ENCODE measurements around the gene MEI4.

MEI4 gene

GRCh38 chr6:77656999-77657764 lies 4.3 kb downstream of the MEI4 start:
- no peak overlapping the region for H2BK15ac ChIP-seq (replicated peaks; ENCODE audit: low read depth)
- no peaks in the 10 kb centered on the region for H3K79me2 ChIP-seq (ENCODE audit: control insufficient read depth, insufficient read depth, low read length)
- H3K4me3 ChIP-seq (ENCODE audit: low read length) = no peak overlapping the region
- no peak overlapping the region for H3K56ac ChIP-seq (ENCODE audit: low read length)
- no peak overlapping the region for H3K23ac ChIP-seq (ENCODE audit: low read length)
- H3K27ac ChIP-seq (ENCODE audit: low read depth, low read length) = no peak overlapping the region
- no peaks in the 10 kb centered on the region for H3K4me1 ChIP-seq (ENCODE audit: control insufficient read depth, low read depth, low read length)
- H3K27me3 ChIP-seq (ENCODE audit: insufficient read depth, low read length, poor library complexity) = no peaks in the 10 kb centered on the region
- DNase-seq = no peak
- H2BK120ac ChIP-seq (ENCODE audit: low read depth, low read length) = no peak overlapping the region
- H3K4ac ChIP-seq (ENCODE audit: low read depth, low read length) = no peak overlapping the region
- H2AK5ac ChIP-seq (ENCODE audit: low read length) = no peak overlapping the region
- no peak overlapping the region for H3K4me2 ChIP-seq (ENCODE audit: low read length)
- H3K9ac ChIP-seq (ENCODE audit: low read length) = no peak overlapping the region
- WGBS (ENCODE audit: extremely low coverage, insufficient coverage, low lambda C conversion rate) = no CpG with 5 or more reads among the region's 1 CpG
- H3K36me3 ChIP-seq (ENCODE audit: control insufficient read depth, insufficient read depth, low read length) = no peaks in the 10 kb centered on the region
- no peak overlapping the region for H4K5ac ChIP-seq (ENCODE audit: low read length)
- no peak overlapping the region for H3K18ac ChIP-seq (ENCODE audit: low read length)
- H3K79me1 ChIP-seq (ENCODE audit: low read length) = no peaks in the 10 kb centered on the region
- H4K8ac ChIP-seq (ENCODE audit: low read depth, low read length) = no peak overlapping the region
- H2BK5ac ChIP-seq (ENCODE audit: low read length) = no peak overlapping the region

- no peak overlapping the region for H4K5ac ChIP-seq (ENCODE audit: low read length)
- no peak overlapping the region for H3K4me2 ChIP-seq (ENCODE audit: low read length)
- no peak overlapping the region for H2BK120ac ChIP-seq (ENCODE audit: low read depth, low read length)
- H3K18ac ChIP-seq (ENCODE audit: low read length) = no peak overlapping the region
- no peaks in the 10 kb centered on the region for H3K79me1 ChIP-seq (ENCODE audit: low read length)
- no peak overlapping the region for H3K27ac ChIP-seq (ENCODE audit: low read depth, low read length)
- H4K8ac ChIP-seq (ENCODE audit: low read depth, low read length) = no peak overlapping the region
- WGBS (ENCODE audit: extremely low coverage, insufficient coverage, low lambda C conversion rate) = no CpG with 5 or more reads among the region's 4 CpGs
- DNase-seq = no peak
- no peaks in the 10 kb centered on the region for H3K36me3 ChIP-seq (ENCODE audit: control insufficient read depth, insufficient read depth, low read length)
- H2BK5ac ChIP-seq (ENCODE audit: low read length) = no peak overlapping the region
- no peak overlapping the region for H3K4ac ChIP-seq (ENCODE audit: low read depth, low read length)
- H3K4me1 ChIP-seq (ENCODE audit: control insufficient read depth, low read depth, low read length) = no peaks in the 10 kb centered on the region
- H3K56ac ChIP-seq (ENCODE audit: low read length) = no peak overlapping the region
- no peak overlapping the region for H3K23ac ChIP-seq (ENCODE audit: low read length)
- H2AK5ac ChIP-seq (ENCODE audit: low read length) = no peak overlapping the region
- no peaks in the 10 kb centered on the region for H3K79me2 ChIP-seq (ENCODE audit: control insufficient read depth, insufficient read depth, low read length)
- no peaks in the 10 kb centered on the region for H3K27me3 ChIP-seq (ENCODE audit: insufficient read depth, low read length, poor library complexity)
- H2BK15ac ChIP-seq (replicated peaks; ENCODE audit: low read depth) = no peak overlapping the region
- H3K4me3 ChIP-seq (ENCODE audit: low read length) = no peak overlapping the region
- H3K9ac ChIP-seq (ENCODE audit: low read length) = no peak overlapping the region
Measured at GRCh38 chr6:77666340-77666739, 13.5 kb downstream of the MEI4 start.

GRCh38 chr6:77666846-77667245 lies 14.0 kb downstream of the MEI4 start:
- Histone ChIP-seq H3K4ac (ENCODE audit: low read depth, low read length) (no peak overlapping the region), H3K18ac (ENCODE audit: low read length) (no peak overlapping the region), H3K4me3 (ENCODE audit: low read length) (no peak overlapping the region), H3K36me3 (ENCODE audit: control insufficient read depth, insufficient read depth, low read length) (no peaks in the 10 kb centered on the region), H3K4me2 (ENCODE audit: low read length) (no peak overlapping the region), H4K8ac (ENCODE audit: low read depth, low read length) (no peak overlapping the region), H3K4me1 (ENCODE audit: control insufficient read depth, low read depth, low read length) (no peaks in the 10 kb centered on the region), H2AK5ac (ENCODE audit: low read length) (no peak overlapping the region), H2BK120ac (ENCODE audit: low read depth, low read length) (no peak overlapping the region), H3K27ac (ENCODE audit: low read depth, low read length) (no peak overlapping the region), H3K9ac (ENCODE audit: low read length) (no peak overlapping the region), H4K5ac (ENCODE audit: low read length) (no peak overlapping the region), H3K27me3 (ENCODE audit: insufficient read depth, low read length, poor library complexity) (no peaks in the 10 kb centered on the region), H2BK15ac (replicated peaks; ENCODE audit: low read depth) (no peak overlapping the region), H3K56ac (ENCODE audit: low read length) (no peak overlapping the region), H3K23ac (ENCODE audit: low read length) (no peak overlapping the region), H3K79me2 (ENCODE audit: control insufficient read depth, insufficient read depth, low read length) (no peaks in the 10 kb centered on the region), H2BK5ac (ENCODE audit: low read length) (no peak overlapping the region), H3K79me1 (ENCODE audit: low read length) (no peaks in the 10 kb centered on the region)
- no peak for DNase-seq
- WGBS (ENCODE audit: extremely low coverage, insufficient coverage, low lambda C conversion rate) = no CpG with 5 or more reads among the region's 4 CpGs

- no peaks in the 10 kb centered on the region for H3K27me3 ChIP-seq (ENCODE audit: insufficient read depth, low read length, poor library complexity)
- no CpG with 5 or more reads among the region's 2 CpGs for WGBS (ENCODE audit: extremely low coverage, insufficient coverage, low lambda C conversion rate)
- DNase-seq = no peak
- no peak overlapping the region for H3K4ac ChIP-seq (ENCODE audit: low read depth, low read length)
- no peaks in the 10 kb centered on the region for H3K79me2 ChIP-seq (ENCODE audit: control insufficient read depth, insufficient read depth, low read length)
- no peak overlapping the region for H4K5ac ChIP-seq (ENCODE audit: low read length)
- no peak overlapping the region for H3K27ac ChIP-seq (ENCODE audit: low read depth, low read length)
- no peaks in the 10 kb centered on the region for H3K79me1 ChIP-seq (ENCODE audit: low read length)
- H3K4me2 ChIP-seq (ENCODE audit: low read length) = no peak overlapping the region
- H2AK5ac ChIP-seq (ENCODE audit: low read length) = no peak overlapping the region
- no peak overlapping the region for H3K4me3 ChIP-seq (ENCODE audit: low read length)
- no peak overlapping the region for H3K18ac ChIP-seq (ENCODE audit: low read length)
- no peak overlapping the region for H2BK120ac ChIP-seq (ENCODE audit: low read depth, low read length)
- no peaks in the 10 kb centered on the region for H3K4me1 ChIP-seq (ENCODE audit: control insufficient read depth, low read depth, low read length)
- no peak overlapping the region for H3K56ac ChIP-seq (ENCODE audit: low read length)
- no peak overlapping the region for H2BK15ac ChIP-seq (replicated peaks; ENCODE audit: low read depth)
- H2BK5ac ChIP-seq (ENCODE audit: low read length) = no peak overlapping the region
- H3K23ac ChIP-seq (ENCODE audit: low read length) = no peak overlapping the region
- H3K9ac ChIP-seq (ENCODE audit: low read length) = no peak overlapping the region
- H4K8ac ChIP-seq (ENCODE audit: low read depth, low read length) = no peak overlapping the region
- H3K36me3 ChIP-seq (ENCODE audit: control insufficient read depth, insufficient read depth, low read length) = no peaks in the 10 kb centered on the region
Measured at GRCh38 chr6:77669913-77670312, 17.1 kb downstream of the MEI4 start.

- Histone ChIP-seq H4K5ac (ENCODE audit: low read length) (no peak overlapping the region), H2BK120ac (ENCODE audit: low read depth, low read length) (no peak overlapping the region), H3K9ac (ENCODE audit: low read length) (no peak overlapping the region), H3K79me1 (ENCODE audit: low read length) (no peaks in the 10 kb centered on the region), H3K27me3 (ENCODE audit: insufficient read depth, low read length, poor library complexity) (no peaks in the 10 kb centered on the region), H3K4ac (ENCODE audit: low read depth, low read length) (no peak overlapping the region), H2BK15ac (replicated peaks; ENCODE audit: low read depth) (no peak overlapping the region), H4K8ac (ENCODE audit: low read depth, low read length) (no peak overlapping the region), H3K36me3 (ENCODE audit: control insufficient read depth, insufficient read depth, low read length) (no peaks in the 10 kb centered on the region), H2BK5ac (ENCODE audit: low read length) (no peak overlapping the region), H3K23ac (ENCODE audit: low read length) (no peak overlapping the region), H3K79me2 (ENCODE audit: control insufficient read depth, insufficient read depth, low read length) (no peaks in the 10 kb centered on the region), H3K56ac (ENCODE audit: low read length) (no peak overlapping the region), H3K27ac (ENCODE audit: low read depth, low read length) (no peak overlapping the region), H3K4me3 (ENCODE audit: low read length) (no peak overlapping the region), H2AK5ac (ENCODE audit: low read length) (no peak overlapping the region), H3K4me2 (ENCODE audit: low read length) (no peak overlapping the region), H3K18ac (ENCODE audit: low read length) (no peak overlapping the region), H3K4me1 (ENCODE audit: control insufficient read depth, low read depth, low read length) (no peaks in the 10 kb centered on the region)
- DNase-seq = no peak
- no CpG with 5 or more reads among the region's 2 CpGs for WGBS (ENCODE audit: extremely low coverage, insufficient coverage, low lambda C conversion rate)
Measured at GRCh38 chr6:77674211-77674610, 21.4 kb downstream of the MEI4 start.

GRCh38 chr6:77678048-77678447 lies 25.2 kb downstream of the MEI4 start:
- no peak overlapping the region for H4K8ac ChIP-seq (ENCODE audit: low read depth, low read length)
- H3K23ac ChIP-seq (ENCODE audit: low read length) = no peak overlapping the region
- no peaks in the 10 kb centered on the region for H3K79me1 ChIP-seq (ENCODE audit: low read length)
- no peak overlapping the region for H2BK5ac ChIP-seq (ENCODE audit: low read length)
- H3K79me2 ChIP-seq (ENCODE audit: control insufficient read depth, insufficient read depth, low read length) = no peaks in the 10 kb centered on the region
- no peak overlapping the region for H3K4ac ChIP-seq (ENCODE audit: low read depth, low read length)
- no CpG with 5 or more reads among the region's 4 CpGs for WGBS (ENCODE audit: extremely low coverage, insufficient coverage, low lambda C conversion rate)
- no peaks in the 10 kb centered on the region for H3K36me3 ChIP-seq (ENCODE audit: control insufficient read depth, insufficient read depth, low read length)
- H3K4me3 ChIP-seq (ENCODE audit: low read length) = no peak overlapping the region
- DNase-seq = no peak
- H3K18ac ChIP-seq (ENCODE audit: low read length) = no peak overlapping the region
- no peaks in the 10 kb centered on the region for H3K27me3 ChIP-seq (ENCODE audit: insufficient read depth, low read length, poor library complexity)
- H2BK15ac ChIP-seq (replicated peaks; ENCODE audit: low read depth) = no peak overlapping the region
- no peak overlapping the region for H3K56ac ChIP-seq (ENCODE audit: low read length)
- no peaks in the 10 kb centered on the region for H3K4me1 ChIP-seq (ENCODE audit: control insufficient read depth, low read depth, low read length)
- H3K27ac ChIP-seq (ENCODE audit: low read depth, low read length) = no peak overlapping the region
- no peak overlapping the region for H4K5ac ChIP-seq (ENCODE audit: low read length)
- H2BK120ac ChIP-seq (ENCODE audit: low read depth, low read length) = no peak overlapping the region
- H2AK5ac ChIP-seq (ENCODE audit: low read length) = no peak overlapping the region
- H3K9ac ChIP-seq (ENCODE audit: low read length) = no peak overlapping the region
- H3K4me2 ChIP-seq (ENCODE audit: low read length) = no peak overlapping the region

All from mesendoderm (in vitro differentiated cells).